ENCODE data around the gene ITGB1BP1. TPM values are rescaled to one million over a fixed set of nuclear protein-coding genes. Genes with fewer than 3 reads are reported as not detected.

Gene ITGB1BP1
- total RNA-seq, 1 experiment from 2014 or later, result 115 TPM

Other genes with a start within 250 kb of the ITGB1BP1 start
- 20.4 and 24.4 TPM in 2 replicates for gene ASAP2, start 216.7 kb downstream of the ITGB1BP1 start, total RNA-seq (2014; rRNA removed; shearing (Covaris generic))
- gene CPSF3, start 126 bp upstream of the ITGB1BP1 start, total RNA-seq (2014; rRNA removed; shearing (Covaris generic)), result 104 and 112 TPM in 2 replicates
- gene IAH1, start 51.0 kb upstream of the ITGB1BP1 start, total RNA-seq (2014; rRNA removed; shearing (Covaris generic)), result 23.4 and 36.0 TPM in 2 replicates
- 65.5 and 71.3 TPM in 2 replicates for gene ADAM17, start 132.3 kb upstream of the ITGB1BP1 start, total RNA-seq (2014; rRNA removed; shearing (Covaris generic))
- 746 and 807 TPM in 2 replicates for gene YWHAQ, start 207.5 kb upstream of the ITGB1BP1 start, total RNA-seq (2014; rRNA removed; shearing (Covaris generic))